GM12878 (cell line): ENCODE data around the gene CAMTA1. TPM values are rescaled to one million over a fixed set of nuclear protein-coding genes. Genes with fewer than 3 reads are reported as not detected.

Experiments used
- ATAC-seq: fragments of 200-7000 bp; cut with Tn5 transposase; 3 replicates; pipeline ENCODE4 v1.9.1; 2020; ENCODE audit warnings: mild to moderate bottlenecking, moderate library complexity
- BruUV-seq: library from RNA; stranded (reverse); fragments of 400-500 nt; replicated peaks from 2 replicates; lab custom pipeline; 2021; lab: Mats Ljungman, UMichigan
- CTCF ChIA-PET: fragments of 300-600 bp; sonication (Branson Sonifier 250); formaldehyde crosslinking; extraction: SDS; loops from one replicate; lab custom pipeline; 2021; ENCODE audit warnings: inconsistent platforms; lab: Yijun Ruan, JAX
- POLR2A ChIA-PET: fragments of 350-600 bp; formaldehyde crosslinking; extraction: SDS; loops from one replicate; lab custom pipeline; 2021; ENCODE audit warnings: inconsistent platforms; lab: Charles Lee
- RAD21 ChIA-PET: fragments of 300-600 bp; sonication (Branson Sonifier 250); formaldehyde crosslinking; loops from one replicate; lab custom pipeline; 2023; ENCODE audit warnings: antibody characterized with exemption; ENCODE audit not compliant: unreplicated experiment; lab: Charles Lee
- SMC1A ChIA-PET: fragments of 300-600 bp; sonication (Branson Sonifier 250); formaldehyde crosslinking; loops from one replicate; lab custom pipeline; 2023; ENCODE audit not compliant: unreplicated experiment, uncharacterized antibody; lab: Charles Lee
- DNase-seq: peaks from one replicate; pipeline ENCODE4 v3.0.0-alpha.2; 2011; ENCODE audit warnings: low read depth, low spot score
- FAIRE-seq: peaks from 3 replicates; lab custom pipeline; 2011; peaks lifted over from hg19 to GRCh38; lab: Jason Lieb, UNC
- H2AFZ ChIP-seq: 2 replicates; pipeline ENCODE4 v1.6.0; 2011; ENCODE audit warnings: low read depth, low read length, control low read depth; ENCODE audit not compliant: control insufficient read depth
- H3K27ac ChIP-seq: 2 replicates; pipeline ENCODE4 v1.5.1; 2011; ENCODE audit warnings: control low read depth; ENCODE audit not compliant: control insufficient read depth, insufficient read depth
- H3K27me3 ChIP-seq, 2 experiments: replicated peaks in 1 of 2; 2 replicates each; pipeline versions ENCODE4 v1.6.0 to v1.6.1; 2011; ENCODE audit warnings: low read length in 1 of 2; ENCODE audit not compliant: control insufficient read depth in 2 of 2, insufficient read depth in 2 of 2
- H3K36me3 ChIP-seq, 2 experiments: 2 replicates each; pipeline ENCODE4 v1.5.1; 2011; ENCODE audit warnings: low read length in 1 of 2; ENCODE audit not compliant: control insufficient read depth in 2 of 2, insufficient read depth in 2 of 2
- H3K4me1 ChIP-seq: 2 replicates; pipeline ENCODE4 v1.6.1; 2011; ENCODE audit warnings: mild to moderate bottlenecking, low read length, moderate library complexity, mixed read lengths; ENCODE audit not compliant: control insufficient read depth, insufficient read depth
- H3K4me2 ChIP-seq: 2 replicates; pipeline ENCODE4 v1.6.0; 2011; ENCODE audit warnings: control low read depth; ENCODE audit not compliant: control insufficient read depth, insufficient read depth
- H3K4me3 ChIP-seq: fragments of 200-600 bp; sonication (generic); 2 replicates; pipeline ENCODE4 v1.5.1; 2016
- H3K79me2 ChIP-seq: 2 replicates; pipeline ENCODE4 v1.6.0; 2011; ENCODE audit warnings: low read length; ENCODE audit not compliant: control insufficient read depth, insufficient read depth
- H3K9ac ChIP-seq: 2 replicates; pipeline ENCODE4 v1.8.0; 2011; ENCODE audit warnings: low read length, control low read depth, mixed read lengths; ENCODE audit not compliant: control insufficient read depth, insufficient read depth
- H3K9me3 ChIP-seq: replicated peaks from 3 replicates; pipeline ENCODE4 v1.5.1; 2011; ENCODE audit warnings: mild to moderate bottlenecking, low read length; ENCODE audit not compliant: control insufficient read depth, insufficient read depth
- H4K20me1 ChIP-seq: 2 replicates; pipeline ENCODE4 v1.6.0; 2011; ENCODE audit not compliant: control insufficient read depth, insufficient read depth
- CHD2 ChIP-seq: IDR thresholded peaks from 2 replicates; pipeline ENCODE4 v1.6.1; 2011; ENCODE audit warnings: low read depth, low read length, improper control_type of control experiment, borderline replicate concordance
- HDAC6 ChIP-seq: fragments of 200-600 bp; sonication (generic); IDR thresholded peaks from one replicate; pipeline ENCODE4 v1.8.0; 2017; ENCODE audit warnings: antibody characterized with exemption; ENCODE audit not compliant: unreplicated experiment
- KAT2A ChIP-seq: conservative IDR thresholded peaks from 2 replicates; pipeline ENCODE4 v1.6.1; 2011; ENCODE audit warnings: low read depth, low read length; ENCODE audit not compliant: control insufficient read depth
- NR2F1 ChIP-seq: fragments of 450-650 bp; conservative IDR thresholded peaks from 2 replicates; pipeline ENCODE4 v1.6.1; 2017; ENCODE audit warnings: mild to moderate bottlenecking
- RAD21 ChIP-seq: IDR thresholded peaks from 2 replicates; pipeline ENCODE4 v1.6.1; 2011; ENCODE audit warnings: mild to moderate bottlenecking, low read depth, low read length, moderate library complexity; ENCODE audit not compliant: insufficient read depth
- SIX5 ChIP-seq: IDR thresholded peaks from 2 replicates; pipeline ENCODE4 v1.6.1; 2011; ENCODE audit warnings: mild to moderate bottlenecking, low read depth, low read length, moderate library complexity; ENCODE audit not compliant: severe bottlenecking
- SMC3 ChIP-seq: IDR thresholded peaks from 2 replicates; pipeline ENCODE4 v1.6.1; 2011; ENCODE audit warnings: low read length, improper control_type of control experiment, borderline replicate concordance
- ZNF384 ChIP-seq: IDR thresholded peaks from 2 replicates; pipeline ENCODE4 v1.6.1; 2012; ENCODE audit warnings: low read depth, mild to moderate bottlenecking, low read length, improper control_type of control experiment, borderline replicate concordance
- WGBS: methylation state at CpG from one replicate; pipeline ENCODE4 v1.1.6; 2016; ENCODE audit warnings: low lambda C conversion rate; ENCODE audit not compliant: insufficient replicate concordance, insufficient coverage; ENCODE audit errors: missing lambda C conversion rate; 5-methylcytosine and 5-hydroxymethylcytosine counted together
- in situ Hi-C: fragments of 300-500 bp; cut with MboI; formaldehyde crosslinking; loops from 9 replicates; pipeline ENCODE4 v1.14.3; 2018; ENCODE audit warnings: mixed read lengths
- intact Hi-C: fragments of 100-400 bp; cut with micrococcal nuclease; formaldehyde crosslinking; loops from one replicate; pipeline ENCODE4 v1.14.2; 2022; ENCODE audit not compliant: unreplicated experiment
- polyA plus RNA-seq, 11 experiments: library from polyadenylated mRNA; depleted of rRNA in 4 of 11; unstranded in 6 of 11; stranded (reverse) in 5 of 11; fragments of >200 nt; fragmentation: Nextera tagmentation in 4 of 11; fragmentation: Illumina TruSeq in 1 of 11; extraction: Ambion mirVana in 4 of 11; extraction: Trizol in 1 of 11; gene quantifications; 1 replicate in 1 of 11; 2 replicates in 10 of 11; pipeline versions ENCODE4 v1.2.1 to v1.2.3, GENCODE V29; 2011 to 2016; ENCODE audit warnings: inconsistent platforms in 2 of 11, missing spikeins in 2 of 11, low read depth in 1 of 11
- total RNA-seq, 4 experiments: library from RNA; depleted of rRNA in 3 of 4; stranded (reverse); fragments of >200 nt in 3 of 4; fragmentation: Illumina TruSeq in 1 of 4; extraction: Trizol in 1 of 4; gene quantifications; 2 replicates each; pipeline versions ENCODE4 v1.2.1 to v1.2.3, GENCODE V29; 2013 to 2021
- TF ChIP-seq, protein P1 (sequence below): IDR thresholded peaks from 2 replicates; pipeline ENCODE4 v1.6.1; 2012; ENCODE audit warnings: low read depth, low read length, improper control_type of control experiment
- TF ChIP-seq, protein P2 (sequence below): IDR thresholded peaks from 2 replicates; pipeline ENCODE4 v1.6.1; 2012; ENCODE audit warnings: mild to moderate bottlenecking, low read depth, low read length

The CAMTA1 gene
- total and polyA plus RNA-seq, 10 of the 15 experiments (the other 5 are each of a cell fraction or from before 2014, with no cell fraction given) = 37.7 to 148 (median 76.4) TPM

DNA sequence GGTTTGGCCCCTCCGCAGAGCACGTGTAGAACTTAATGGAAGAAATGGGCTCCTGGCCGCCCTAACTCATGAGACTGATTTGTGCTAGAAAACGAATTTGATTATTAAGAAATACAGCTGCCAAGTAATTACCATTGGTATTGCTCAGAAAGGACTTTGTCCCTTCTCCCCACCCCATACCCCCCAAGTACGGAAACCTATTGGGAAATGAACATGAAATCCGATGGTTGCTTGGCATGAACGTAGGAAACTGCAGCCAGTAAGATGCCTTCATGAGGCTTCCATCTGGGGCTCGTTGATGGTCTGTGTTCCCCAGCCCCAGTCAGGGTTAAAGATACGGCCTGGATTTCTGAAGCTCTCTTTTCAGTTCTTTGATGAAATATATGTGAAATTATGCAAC is 1020.2 kb downstream of the CAMTA1 start:
- no peak overlapping the region for H2AFZ ChIP-seq
- ChIA-PET POLR2A (no interaction called here), SMC1A (interaction anchor here (1.0 kb wide), 1 partner anchor 11 kb away, joined by 4 read pairs; no protein-coding TSS in a partner anchor), CTCF (interaction anchor here (0.6 to 1.0 kb wide), 2 partner anchors 17 to 53 kb away, joined by 3 read pairs; no protein-coding TSS in a partner anchor), RAD21 (interaction anchor here (0.7 kb wide), 1 partner anchor 98 kb away, joined by 3 read pairs; no protein-coding TSS in a partner anchor)
- H3K27me3 ChIP-seq = no peaks in the 10 kb centered on the region
- DNase-seq = no peak
- no peak for FAIRE-seq
- TF ChIP-seq KAT2A (no peak), NR2F1 (no peak), ZNF384 (no peak), SIX5 (no peak), CHD2 (no peak)
- no peaks in the 10 kb centered on the region for H3K36me3 ChIP-seq
- H3K27ac ChIP-seq = no peak overlapping the region
- intact Hi-C loops = loop anchor here (5.0 kb wide), 1 partner anchor 97 kb away; no protein-coding TSS in a partner anchor
- no peak overlapping the region for H3K9ac ChIP-seq
- no peak overlapping the region for H3K4me3 ChIP-seq
- no peak for ATAC-seq
- no peaks in the 10 kb centered on the region for H4K20me1 ChIP-seq
- no peaks in the 10 kb centered on the region for H3K4me1 ChIP-seq
- H3K4me2 ChIP-seq = no peak overlapping the region
- no TSS peak for BruUV-seq
- H3K9me3 ChIP-seq = no peaks in the 10 kb centered on the region
- WGBS = 53% methylated on average over 9 of the region's 9 CpGs
- in situ Hi-C loops = no loop called here
- H3K79me2 ChIP-seq = no peaks in the 10 kb centered on the region

DNA sequence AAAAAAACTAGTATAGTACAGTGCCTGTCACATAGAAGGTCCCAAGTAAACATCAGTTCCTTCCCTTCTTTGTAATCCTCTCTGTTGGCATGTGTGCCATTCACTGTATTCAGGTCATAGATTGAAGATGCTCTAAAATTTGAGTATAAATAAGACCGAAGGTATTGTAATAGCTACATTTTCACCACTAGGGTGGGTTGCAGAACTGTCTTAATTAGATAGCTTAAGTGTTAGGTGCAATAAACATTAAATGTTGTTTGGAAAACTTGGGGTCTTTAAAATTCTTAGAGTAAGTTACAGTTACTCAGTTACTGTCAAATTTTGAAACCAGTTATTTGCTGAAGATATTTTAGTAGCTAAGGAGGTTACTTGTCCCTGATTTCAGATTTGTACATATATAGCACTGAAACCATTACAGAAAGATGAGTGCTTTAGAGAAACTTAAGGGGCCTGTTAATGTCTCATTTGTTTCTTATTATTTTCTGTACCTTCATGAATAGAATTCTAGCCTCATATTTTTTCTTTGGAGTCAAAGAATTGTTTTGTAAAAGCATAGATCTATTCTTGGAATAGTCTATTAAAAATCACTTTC is 1023.1 kb downstream of the CAMTA1 start:
- H3K4me1 ChIP-seq = no peaks in the 10 kb centered on the region
- no peaks in the 10 kb centered on the region for H3K79me2 ChIP-seq
- 4% methylated on average over 1 of the region's 1 CpG for WGBS
- peaks cover 2% of the 10 kb centered on the region; the same call in 2 of the 3 replicates for H3K9me3 ChIP-seq
- no peaks in the 10 kb centered on the region for H3K36me3 ChIP-seq
- no peak overlapping the region for H3K9ac ChIP-seq
- in situ Hi-C loops (no loop called here), intact Hi-C loops (loop anchor here (5.0 kb wide), 1 partner anchor 94 kb away; no protein-coding TSS in a partner anchor)
- FAIRE-seq (no peak), DNase-seq (no peak), ATAC-seq (peak; percentile 73)
- BruUV-seq = no TSS peak
- CTCF ChIA-PET = interaction anchor here (0.6 to 1.7 kb wide), 11 partner anchors 10 to 206 kb away, joined by 3 to 24 read pairs (median 3); no protein-coding TSS in a partner anchor
- no peak overlapping the region for H3K27ac ChIP-seq
- no peak overlapping the region for H3K4me3 ChIP-seq
- H2AFZ ChIP-seq = no peak overlapping the region
- RAD21 ChIA-PET = interaction anchor here (0.9 to 1.1 kb wide), 7 partner anchors 13 to 210 kb away, joined by 3 to 10 read pairs (median 3); no protein-coding TSS in a partner anchor
- no peaks in the 10 kb centered on the region for H4K20me1 ChIP-seq
- POLR2A ChIA-PET = no interaction called here
- H3K4me2 ChIP-seq = no peak overlapping the region
- SMC1A ChIA-PET = interaction anchor here (0.8 to 2.1 kb wide), 5 partner anchors 91 to 206 kb away, joined by 3 to 9 read pairs (median 3); no protein-coding TSS in a partner anchor
- H3K27me3 ChIP-seq = no peaks in the 10 kb centered on the region
- TF ChIP-seq, protein P1, sequence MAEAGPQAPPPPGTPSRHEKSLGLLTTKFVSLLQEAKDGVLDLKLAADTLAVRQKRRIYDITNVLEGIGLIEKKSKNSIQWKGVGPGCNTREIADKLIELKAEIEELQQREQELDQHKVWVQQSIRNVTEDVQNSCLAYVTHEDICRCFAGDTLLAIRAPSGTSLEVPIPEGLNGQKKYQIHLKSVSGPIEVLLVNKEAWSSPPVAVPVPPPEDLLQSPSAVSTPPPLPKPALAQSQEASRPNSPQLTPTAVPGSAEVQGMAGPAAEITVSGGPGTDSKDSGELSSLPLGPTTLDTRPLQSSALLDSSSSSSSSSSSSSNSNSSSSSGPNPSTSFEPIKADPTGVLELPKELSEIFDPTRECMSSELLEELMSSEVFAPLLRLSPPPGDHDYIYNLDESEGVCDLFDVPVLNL = no peak
- TF ChIP-seq, protein P2, sequence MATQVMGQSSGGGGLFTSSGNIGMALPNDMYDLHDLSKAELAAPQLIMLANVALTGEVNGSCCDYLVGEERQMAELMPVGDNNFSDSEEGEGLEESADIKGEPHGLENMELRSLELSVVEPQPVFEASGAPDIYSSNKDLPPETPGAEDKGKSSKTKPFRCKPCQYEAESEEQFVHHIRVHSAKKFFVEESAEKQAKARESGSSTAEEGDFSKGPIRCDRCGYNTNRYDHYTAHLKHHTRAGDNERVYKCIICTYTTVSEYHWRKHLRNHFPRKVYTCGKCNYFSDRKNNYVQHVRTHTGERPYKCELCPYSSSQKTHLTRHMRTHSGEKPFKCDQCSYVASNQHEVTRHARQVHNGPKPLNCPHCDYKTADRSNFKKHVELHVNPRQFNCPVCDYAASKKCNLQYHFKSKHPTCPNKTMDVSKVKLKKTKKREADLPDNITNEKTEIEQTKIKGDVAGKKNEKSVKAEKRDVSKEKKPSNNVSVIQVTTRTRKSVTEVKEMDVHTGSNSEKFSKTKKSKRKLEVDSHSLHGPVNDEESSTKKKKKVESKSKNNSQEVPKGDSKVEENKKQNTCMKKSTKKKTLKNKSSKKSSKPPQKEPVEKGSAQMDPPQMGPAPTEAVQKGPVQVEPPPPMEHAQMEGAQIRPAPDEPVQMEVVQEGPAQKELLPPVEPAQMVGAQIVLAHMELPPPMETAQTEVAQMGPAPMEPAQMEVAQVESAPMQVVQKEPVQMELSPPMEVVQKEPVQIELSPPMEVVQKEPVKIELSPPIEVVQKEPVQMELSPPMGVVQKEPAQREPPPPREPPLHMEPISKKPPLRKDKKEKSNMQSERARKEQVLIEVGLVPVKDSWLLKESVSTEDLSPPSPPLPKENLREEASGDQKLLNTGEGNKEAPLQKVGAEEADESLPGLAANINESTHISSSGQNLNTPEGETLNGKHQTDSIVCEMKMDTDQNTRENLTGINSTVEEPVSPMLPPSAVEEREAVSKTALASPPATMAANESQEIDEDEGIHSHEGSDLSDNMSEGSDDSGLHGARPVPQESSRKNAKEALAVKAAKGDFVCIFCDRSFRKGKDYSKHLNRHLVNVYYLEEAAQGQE = no peak
- no peak for TF ChIP-seq NR2F1
- TF ChIP-seq RAD21 = peak; percentile 55
- peak; percentile 49; the same call in 1 of the 2 replicates for TF ChIP-seq SMC3
- TF ChIP-seq HDAC6 = no peak
